NK-92 treated with Interleukin-12 subunit alpha and Interleukin-12 subunit beta, amount 100 ng/mL, for 24 hours (cell line): ENCODE measurements around the gene EPHA3.

Source experiments
- DNase-seq: peaks from one replicate; lab custom pipeline; 2025; lab: John Stamatoyannopoulos, UW

EPHA3 gene

DNA sequence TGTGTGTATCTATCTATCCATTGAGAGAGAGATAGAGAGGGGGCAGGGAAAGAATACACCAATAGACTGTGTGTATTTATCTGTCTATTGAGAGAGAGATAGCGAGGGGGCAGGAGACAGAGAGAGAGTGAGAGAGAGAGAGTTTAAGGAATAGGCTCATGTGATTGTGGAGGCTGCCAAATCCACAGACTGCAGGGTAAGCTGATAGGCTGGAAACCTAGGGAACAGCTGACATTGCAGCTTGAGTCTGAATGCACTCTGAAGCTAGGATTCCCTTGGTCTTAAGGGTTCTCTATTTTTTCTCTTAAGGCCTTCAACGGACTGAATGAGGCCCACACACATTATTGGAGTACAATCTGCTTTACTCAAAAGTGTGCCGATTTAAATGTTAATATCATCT lies 255.8 kb downstream of the EPHA3 start:
- DNase-seq: no peak

DNA sequence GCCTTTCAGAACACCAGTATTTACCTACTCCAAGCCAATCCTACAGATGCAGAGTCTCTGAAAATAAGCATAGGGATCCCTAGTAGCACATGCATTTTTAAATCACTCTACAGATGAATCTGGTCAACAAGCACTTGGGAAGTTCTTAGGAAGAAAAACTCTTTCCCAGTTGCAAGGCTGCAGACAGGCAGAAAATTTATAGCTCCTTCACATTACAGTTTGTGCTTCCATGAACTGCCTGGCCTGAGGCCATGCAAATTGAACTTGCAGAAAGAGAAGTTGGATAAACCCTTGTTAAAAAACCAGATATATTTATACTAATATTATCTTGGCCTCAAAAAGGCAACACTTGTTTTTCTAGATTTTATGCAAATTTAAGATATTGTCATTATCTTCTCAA lies 256.9 kb downstream of the EPHA3 start:
- DNase-seq: no peak

DNA sequence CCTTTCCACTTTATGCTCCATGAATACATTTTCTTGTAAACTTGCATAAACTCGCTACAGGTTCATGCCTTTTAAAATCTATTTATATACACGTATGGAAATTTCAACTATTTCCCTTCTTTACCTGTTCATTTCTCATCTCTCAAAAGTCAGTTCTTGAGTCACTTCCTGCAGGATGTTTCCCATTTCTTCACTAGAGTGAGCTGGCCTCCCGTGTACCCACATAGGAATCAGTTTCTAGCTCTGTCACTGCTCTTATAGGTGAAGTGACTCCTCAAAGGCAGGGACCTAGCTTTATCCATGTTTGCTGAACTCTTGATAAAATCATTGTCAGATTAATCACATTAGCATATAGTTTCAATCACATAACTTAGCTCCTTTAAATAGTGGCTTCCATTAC lies 259.7 kb downstream of the EPHA3 start:
- DNase-seq: no peak

DNA sequence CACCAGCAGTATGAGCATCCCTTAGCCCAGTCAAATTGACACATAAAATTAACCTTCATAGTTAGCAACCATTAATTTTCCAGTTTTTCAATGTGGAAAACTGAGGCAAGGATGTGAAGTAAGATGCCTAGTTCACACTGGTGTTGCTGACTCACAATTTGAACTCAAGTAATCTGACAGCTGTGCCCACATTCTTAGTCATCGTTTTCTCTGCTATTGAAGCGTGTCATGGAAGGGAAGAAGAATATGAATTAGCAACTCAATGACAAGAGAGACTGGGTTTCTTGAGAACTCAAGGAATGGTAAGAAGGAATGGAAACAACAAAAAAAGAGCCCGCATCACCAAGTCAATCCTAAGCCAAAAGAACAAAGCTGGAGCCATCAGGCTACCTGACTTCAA lies 261.4 kb downstream of the EPHA3 start:
- DNase-seq: no peak

DNA sequence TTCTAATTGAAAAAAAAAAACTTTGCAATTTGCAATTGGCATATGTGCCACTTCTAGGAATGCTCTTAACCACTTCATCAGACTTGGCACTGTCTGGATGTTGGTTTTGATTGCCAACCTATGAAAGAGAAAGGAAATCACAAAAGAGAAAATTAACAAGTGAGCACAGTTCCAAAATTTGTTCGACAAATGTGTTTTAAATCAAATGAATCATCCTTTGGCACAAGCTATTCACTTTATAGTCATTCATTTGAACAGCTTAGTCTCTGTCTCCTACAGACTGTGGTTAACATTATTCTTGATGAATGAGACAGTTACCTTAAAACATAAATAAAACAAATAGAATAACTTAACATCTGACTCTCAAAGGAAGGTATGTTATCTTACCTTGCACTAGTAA lies 265.0 kb downstream of the EPHA3 start:
- DNase-seq: no peak

DNA sequence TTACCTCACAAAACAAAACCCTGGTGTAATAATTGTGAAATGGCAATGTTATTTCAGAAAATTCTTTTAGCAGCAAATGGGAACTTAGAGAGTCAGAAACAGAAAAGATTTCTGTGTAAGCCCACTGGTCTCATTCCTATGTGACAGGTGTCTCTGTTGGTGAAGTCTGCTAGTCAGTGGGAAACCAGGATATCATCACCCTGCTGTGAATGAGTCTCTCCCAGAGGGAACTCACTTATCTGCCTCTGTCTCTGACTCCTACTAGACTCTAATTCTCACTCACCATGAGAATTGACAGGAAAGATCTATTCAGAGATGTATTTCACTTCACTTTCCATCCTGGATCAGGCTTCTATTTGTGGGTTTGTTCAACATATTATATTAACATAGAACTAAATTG lies 266.0 kb downstream of the EPHA3 start:
- no peak for DNase-seq

DNA sequence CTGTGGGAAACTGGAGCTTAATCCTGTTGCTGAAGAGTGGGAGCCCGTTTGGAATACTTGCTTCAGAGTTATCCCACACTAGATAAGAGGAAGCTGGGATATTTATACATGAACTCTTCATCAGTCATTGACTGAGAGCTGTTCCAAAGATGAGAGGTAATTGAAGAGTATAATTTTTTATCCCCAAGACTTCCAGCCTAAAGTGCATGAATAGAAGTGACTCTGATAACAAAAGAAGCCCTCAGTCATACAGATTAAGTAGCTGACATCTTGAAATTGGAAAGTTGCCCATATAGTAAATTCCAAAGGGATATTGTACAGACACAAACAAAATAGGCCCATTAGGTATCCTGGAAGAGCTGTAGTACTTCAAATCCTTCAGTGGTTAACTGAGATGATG lies 268.0 kb downstream of the EPHA3 start:
- DNase-seq: no peak

DNA sequence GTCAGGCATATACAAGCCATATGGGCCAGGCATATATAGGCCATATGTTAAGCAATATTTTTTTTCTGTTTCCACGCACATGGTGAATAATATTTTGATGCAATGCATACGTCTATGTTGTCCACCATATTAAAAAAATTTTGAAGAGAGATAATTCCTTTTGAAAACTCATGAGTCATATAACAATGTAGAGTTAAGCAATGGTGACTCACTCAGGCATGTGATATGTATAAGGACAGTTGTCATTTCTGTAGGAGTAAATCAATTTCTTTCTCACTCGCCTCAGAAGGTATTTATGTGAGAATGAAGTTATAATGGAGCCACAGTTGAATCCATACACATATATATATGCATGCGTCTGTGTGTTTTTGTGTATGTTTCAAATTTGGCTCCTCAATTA lies 272.6 kb downstream of the EPHA3 start:
- DNase-seq: no peak

DNA sequence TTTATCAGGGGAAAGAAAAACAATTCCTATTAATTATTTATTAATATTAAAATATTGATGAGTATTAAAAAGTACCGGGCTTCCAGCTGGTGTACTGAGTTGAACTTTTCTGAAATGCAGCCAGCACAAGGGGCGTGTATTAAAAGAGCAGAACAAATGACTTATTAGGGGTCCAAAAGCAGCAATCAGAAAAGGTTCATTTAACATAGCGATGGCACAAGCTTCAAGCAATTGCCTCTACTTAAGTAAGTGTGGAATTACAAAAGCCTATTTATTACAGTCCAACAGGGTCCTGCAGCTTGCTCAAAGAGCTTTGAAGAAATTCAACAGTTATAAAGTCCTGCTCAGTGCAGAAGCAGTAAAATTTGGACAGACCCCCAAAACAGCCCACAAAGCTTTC lies 285.6 kb downstream of the EPHA3 start:
- no peak for DNase-seq

DNA sequence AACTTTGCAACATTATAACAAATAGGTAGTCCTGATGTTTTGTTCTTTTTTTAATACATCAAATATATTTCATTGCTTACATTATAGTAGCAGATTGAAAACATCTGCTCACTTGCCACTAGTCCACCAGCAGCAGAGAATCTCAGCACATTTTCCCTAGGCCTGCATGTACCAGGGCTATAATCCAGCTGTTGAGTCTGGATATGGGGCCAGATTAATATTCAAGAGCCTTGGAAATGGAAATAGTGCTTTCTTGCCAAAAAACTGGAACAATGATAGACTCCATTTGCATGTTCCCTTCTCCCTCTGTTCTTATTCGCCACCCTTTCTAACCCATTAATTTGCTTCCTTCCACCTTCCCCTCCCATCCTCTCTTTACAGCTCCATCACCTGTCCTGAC lies 288.0 kb downstream of the EPHA3 start:
- no peak for DNase-seq

DNA sequence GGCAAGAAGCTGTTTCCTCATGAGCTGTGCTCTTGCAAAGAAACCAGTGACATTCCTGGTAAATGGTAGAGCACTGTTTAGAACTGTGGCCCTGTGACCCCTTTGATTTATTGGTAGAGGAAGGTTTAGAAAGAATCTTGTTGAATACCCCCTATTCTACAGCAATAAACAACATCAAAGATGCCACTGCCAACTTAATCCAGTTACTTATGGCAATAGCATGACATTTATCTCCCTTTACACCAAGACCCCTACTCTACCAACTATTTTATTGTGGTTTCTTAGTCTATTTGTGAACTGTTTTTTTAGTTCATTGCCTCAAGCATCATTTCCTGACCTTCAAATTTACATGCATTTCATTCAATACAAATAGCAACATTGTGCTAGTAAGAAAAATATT lies 288.6 kb downstream of the EPHA3 start:
- no peak for DNase-seq

DNA sequence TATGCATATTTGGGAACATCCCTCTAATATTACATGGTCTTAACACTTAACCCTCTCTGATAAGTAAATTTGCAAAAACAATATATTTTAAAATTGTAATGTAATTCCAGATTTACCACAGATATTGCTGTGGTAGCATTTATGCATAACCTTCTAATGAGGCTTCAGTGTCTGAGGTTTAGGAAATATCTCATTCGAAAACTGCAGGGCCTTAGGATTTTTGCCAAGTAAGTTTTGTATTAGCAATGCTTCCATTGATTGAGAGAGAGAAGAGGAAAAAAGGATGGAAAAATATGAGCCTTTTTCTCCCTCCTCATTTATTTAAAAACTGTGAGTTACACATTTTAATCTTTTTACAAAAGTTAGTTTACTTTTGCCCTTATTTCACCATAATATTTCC lies 294.6 kb downstream of the EPHA3 start:
- DNase-seq: no peak

DNA sequence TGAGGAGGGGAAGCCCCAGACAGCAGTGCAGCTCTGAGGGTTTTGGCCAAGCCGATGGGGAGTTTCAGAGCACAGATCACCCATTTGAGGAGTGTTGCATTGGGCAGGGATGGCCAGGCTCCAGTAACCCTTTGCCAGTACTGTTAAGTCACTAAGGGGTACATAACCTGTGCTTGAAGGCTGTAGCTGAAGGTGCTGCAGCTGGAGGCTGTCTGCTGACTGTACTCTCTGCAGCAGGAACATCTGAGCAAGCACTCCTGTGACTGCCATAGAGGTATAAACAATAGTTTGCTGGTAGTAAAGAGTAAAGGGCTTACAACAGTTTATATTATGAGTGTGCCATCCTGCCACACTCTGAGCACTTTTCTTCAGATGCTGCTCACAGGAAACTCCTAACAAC lies 297.8 kb downstream of the EPHA3 start:
- DNase-seq: no peak

DNA sequence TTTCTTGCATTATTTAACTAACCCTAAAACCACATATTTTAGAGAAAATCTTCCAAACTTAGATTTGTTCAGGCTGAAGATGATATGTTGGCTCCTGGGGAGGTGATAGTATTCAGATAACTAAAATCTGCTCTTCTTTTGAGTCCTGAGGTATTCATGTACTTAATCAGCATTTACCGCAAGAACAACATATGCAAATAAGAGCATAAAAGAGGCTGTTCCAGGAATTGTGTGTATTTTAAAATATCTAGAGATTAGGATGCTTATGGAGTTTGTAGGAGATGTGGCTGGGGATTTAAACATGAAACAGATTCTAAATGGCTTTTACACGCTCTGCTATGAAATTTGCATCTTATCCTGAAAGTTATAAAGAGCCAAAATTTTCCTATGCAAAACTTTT lies 298.2 kb downstream of the EPHA3 start:
- no peak for DNase-seq

DNA sequence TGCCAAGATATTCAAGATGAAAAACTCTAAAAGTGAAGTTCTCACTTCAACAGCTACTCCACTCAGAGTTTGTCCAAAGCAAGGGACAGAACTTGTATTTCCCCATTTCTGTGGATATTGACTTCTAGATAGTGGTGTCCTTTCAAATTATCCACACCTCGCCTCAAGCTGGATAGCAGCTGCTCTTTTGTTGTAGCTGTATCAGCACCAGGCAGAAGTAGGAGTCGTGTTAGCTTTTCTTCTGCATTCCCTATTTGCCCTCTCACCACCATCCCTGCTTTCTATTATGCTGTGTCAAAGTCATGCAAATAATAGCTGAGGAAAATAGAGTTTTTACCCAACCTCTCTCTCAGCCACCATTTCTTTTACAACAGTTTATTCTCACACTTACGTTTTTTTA lies 303.8 kb downstream of the EPHA3 start:
- no peak for DNase-seq

DNA sequence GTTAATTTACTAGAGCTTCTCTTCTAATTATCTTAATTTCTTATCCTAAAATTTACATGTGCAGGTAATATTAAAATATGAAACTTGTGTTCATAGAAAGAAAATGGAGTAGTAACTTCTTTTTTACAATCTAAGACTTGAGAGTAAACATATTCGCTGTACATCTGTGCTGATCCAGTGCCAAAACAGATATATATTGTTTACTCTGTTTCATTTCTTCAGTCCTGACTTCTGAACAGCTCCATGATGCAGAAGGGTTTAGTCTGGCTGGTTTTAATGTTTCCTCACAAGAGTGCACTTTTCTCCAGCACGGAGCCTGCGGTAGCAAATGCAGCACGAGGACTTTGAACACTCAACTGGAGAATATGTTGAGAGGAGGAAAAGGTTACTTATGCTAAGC lies 306.8 kb downstream of the EPHA3 start:
- DNase-seq: no peak

DNA sequence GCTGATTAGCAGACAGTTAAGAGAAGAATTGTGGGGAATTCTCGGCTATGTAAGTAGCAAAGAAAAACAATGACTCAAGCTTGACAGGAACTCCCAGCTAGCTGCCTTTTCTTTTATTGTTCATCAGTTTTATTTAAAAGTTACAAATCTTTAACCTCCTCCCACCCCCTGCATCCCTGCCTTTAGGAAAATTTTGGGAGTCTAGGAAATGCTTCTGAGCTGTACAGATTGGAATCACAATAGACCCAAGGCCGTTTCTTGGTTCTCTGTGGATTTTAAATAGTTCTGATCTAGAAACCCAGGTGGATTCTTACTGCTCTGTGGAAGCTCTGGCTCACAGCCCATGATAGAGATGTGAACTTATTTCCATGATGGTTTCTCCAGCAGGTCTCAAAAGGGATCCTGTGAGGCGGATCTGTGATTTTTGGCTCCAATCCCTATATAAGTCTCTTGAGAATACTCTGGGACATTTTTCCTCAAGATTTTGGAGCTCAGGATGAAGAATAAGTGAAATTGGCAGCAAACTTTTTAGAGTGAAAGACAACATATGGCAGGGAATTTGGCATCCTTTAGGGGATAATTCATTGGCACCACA lies 312.3 kb downstream of the EPHA3 start:
- DNase-seq: no peak

DNA sequence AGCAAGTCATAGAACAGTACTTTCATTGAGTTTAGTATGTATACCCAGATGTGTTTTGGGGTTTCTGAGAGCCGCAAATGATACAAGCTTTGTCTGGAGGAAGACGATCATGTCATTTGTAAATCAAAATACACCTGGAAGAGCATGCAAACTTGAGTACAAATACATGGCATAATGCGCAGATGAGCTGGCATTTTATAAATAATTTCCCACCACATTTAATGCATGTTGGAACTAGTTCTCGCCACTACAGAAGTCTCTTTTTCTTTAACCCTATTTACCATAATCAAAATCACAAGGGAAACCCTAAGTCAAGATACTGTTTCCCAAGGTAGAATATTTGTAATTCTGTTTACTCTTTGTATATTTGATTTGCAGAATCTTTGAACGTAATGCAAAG lies 318.6 kb downstream of the EPHA3 start:
- no peak for DNase-seq

DNA sequence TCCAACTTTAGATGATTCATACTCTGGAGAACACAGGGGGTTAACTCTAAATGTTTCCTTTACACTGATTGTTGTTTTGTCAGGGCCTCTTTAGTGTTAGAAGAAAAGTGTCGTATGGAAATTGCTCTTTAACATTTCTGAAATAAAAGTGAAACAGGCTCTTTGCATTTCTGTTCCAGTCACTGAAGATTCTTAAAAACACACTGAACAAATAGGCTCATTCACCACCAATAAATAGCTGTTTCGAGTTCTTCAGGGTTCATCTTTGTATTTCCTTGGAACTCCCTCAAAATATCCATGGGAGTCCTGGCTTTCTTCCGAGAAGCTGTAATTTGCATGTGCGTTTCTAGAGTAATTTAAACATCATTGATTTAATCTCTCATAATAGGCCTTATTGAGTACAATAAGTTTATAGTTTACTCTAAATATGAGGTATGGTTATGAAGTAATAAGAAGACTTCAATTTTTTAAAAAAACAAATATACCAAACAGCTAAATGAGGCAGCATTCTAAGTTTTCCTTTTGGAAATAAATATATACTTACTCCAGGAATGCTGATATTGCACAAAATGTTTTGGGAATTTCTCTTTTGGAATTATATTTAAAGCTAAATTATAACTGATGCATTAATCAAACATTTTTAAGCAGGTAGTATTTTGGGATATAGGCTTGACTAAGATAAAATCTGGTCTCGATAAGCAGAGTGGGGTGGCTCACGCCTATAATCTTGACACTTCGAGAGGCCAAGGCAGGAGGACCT lies 327.4 kb downstream of the EPHA3 start:
- DNase-seq: no peak

DNA sequence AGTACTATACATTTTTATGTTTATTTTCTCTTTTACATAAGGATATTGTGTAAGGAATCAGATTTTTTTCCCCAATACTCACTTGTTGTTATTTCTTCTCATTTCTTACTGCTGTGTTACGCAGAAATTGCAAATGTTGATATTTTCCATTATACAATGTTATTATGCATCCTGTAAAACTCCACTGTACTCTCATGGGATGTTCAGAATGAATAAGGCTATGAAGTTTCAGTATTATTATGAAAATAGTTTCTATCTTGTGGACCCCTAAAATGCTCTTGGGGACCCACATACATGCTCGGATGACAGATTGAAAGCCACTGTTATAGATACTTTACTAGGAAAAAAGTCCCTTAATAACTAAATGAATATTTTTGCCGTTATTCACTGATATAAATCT lies 329.4 kb downstream of the EPHA3 start:
- DNase-seq: no peak

DNA sequence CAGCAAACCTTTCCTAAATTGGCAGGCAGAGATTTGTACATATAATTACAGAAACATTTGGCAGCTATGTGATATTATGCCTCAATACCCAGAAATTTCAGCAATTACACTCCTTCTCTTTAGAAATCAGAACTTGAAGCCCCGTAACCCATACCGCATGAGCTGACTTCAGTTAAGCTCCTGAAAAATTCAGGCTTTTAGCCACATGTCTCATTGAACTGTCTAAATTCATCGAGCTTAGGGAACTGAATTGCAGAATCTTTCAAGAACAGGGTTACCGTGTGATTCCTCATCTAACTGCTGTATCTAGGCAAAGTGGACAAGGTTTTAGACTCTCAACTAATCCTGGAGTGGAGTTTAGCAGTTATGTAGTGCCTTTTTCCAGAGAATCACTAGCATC lies 333.0 kb downstream of the EPHA3 start:
- no peak for DNase-seq

DNA sequence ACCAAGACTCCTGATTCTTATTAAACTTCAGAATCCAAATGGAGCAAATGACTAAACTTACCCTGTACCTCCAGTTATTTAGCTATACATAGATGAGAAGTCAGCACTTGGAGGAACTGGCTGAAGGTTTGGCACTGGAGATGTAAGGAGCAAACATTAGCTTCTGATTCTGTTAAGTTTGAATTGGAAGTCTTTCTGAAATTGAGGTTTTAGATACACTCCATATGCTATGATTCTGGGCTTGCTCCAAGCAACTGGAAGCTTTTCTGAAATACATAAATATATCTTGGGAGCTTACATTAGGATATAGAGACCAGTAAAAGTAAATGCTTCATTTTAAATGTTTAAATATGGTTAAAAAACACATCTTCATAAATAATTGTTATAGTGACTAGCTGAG lies 333.7 kb downstream of the EPHA3 start:
- DNase-seq: no peak

DNA sequence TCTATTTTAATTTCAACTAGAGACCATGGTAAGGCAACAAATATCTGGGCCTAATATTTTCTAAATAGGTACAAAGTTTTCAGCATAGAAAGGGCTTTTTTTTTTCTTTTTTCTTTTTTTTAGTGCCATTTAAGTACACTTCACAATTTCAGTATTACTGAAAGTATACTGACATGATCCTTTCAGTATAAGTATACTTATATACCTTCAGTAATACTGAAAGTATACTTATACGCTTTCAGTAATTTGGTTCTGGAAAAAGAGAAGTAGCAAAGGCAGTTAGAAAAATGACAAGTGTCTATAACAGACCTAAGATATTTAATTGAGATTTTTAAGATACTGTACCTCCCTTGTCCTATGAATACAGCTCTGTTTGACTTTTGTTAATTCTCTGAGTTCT lies 339.2 kb downstream of the EPHA3 start:
- no peak for DNase-seq

DNA sequence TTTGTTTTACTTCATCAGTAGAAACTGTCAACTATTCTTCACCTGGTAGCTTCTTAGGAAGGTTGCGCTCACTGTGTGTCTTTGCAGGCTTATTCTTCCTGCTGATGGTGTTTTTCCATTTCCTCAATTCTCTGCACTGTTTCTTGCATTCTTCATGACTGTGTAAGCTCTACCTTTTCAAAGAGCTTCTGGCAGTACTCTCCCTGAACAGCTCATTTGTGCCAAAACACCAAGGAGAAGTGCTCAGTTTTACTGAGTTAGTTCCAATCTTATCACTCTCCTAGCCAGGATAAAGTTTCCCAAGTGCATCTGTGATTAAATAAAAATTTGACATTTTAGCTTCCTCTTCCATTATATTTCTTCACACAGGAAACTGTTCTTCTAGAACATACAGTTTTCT lies 339.8 kb downstream of the EPHA3 start:
- no peak for DNase-seq
